Measurements from ENCODE around the gene JDP2.
"Not testable (repeated sequence)": the region's sequence is repeated elsewhere in the genome, so short reads cannot be mapped to it uniquely, and the experiment has no call there.

JDP2 gene

DNA sequence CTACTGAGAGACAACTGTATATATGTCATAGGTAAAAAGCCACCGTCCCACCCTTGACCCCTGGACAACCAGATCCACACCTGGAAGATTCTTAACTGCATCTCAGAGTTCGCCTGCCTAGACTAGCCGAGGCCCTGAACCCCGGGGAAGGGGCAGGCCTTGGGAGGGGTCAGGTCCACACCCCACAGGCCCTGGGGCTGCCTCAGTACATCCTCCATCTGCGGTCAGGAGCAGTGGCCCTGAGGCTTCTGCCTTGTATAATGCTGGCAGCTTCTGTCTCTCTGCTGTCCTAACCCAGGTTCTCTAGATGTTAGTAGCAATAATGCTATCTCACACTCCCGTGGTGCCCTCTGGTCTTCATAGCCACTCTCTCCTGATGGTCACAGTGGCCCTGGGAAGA, 36.8 kb downstream of the JDP2 start:
- Histone ChIP-seq H3K36me3 (ENCODE audit: control insufficient read depth, insufficient read depth, low read length) (no peaks in the 10 kb centered on the region), H3K4me1 (ENCODE audit: control insufficient read depth, insufficient read depth, low read length) (peaks cover 6% of the 10 kb centered on the region), H3K4me3 (ENCODE audit: insufficient read depth, low read depth, low read length) (no peak overlapping the region), H3K9me3 (ENCODE audit: control insufficient read depth, low read length) (no peaks in the 10 kb centered on the region), H3K27ac (ENCODE audit: insufficient read depth, low read depth, low read length, poor library complexity, severe bottlenecking) (no peak overlapping the region), H3K27me3 (ENCODE audit: control insufficient read depth, insufficient read depth, low read length, poor library complexity, severe bottlenecking) (no peaks in the 10 kb centered on the region)
- WGBS, 2 experiments: 93 to 95% methylated on average over 6 of the region's 6 CpGs

DNA sequence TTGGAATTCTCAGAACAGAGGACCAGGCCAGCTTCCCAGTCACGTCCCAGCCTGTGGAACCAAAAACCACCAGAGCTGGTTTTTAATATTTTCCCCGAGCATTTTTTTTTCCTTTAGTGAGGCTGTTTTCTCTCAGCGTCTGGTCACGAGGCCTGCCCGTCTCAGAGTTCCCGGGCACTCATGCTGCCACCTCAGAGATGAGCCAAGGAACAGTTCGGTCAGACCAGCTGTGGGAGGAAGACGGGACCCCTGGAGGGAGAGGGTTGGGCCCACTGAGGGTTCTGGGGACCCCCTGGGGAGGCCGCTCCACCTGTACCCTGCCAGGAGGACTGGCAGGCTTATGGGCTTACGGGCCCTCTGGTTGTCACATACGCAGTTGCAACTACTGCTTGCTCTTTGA, 39.9 kb downstream of the JDP2 start:
- WGBS, 2 experiments: 94 to 96% methylated on average over 11 of the region's 11 CpGs
- Histone ChIP-seq H3K27ac (ENCODE audit: insufficient read depth, low read depth, low read length, poor library complexity, severe bottlenecking) (no peak overlapping the region), H3K4me3 (ENCODE audit: insufficient read depth, low read depth, low read length) (no peak overlapping the region), H3K36me3 (ENCODE audit: control insufficient read depth, insufficient read depth, low read length) (no peaks in the 10 kb centered on the region), H3K4me1 (ENCODE audit: control insufficient read depth, insufficient read depth, low read length) (peaks cover 5% of the 10 kb centered on the region), H3K27me3 (ENCODE audit: control insufficient read depth, insufficient read depth, low read length, poor library complexity, severe bottlenecking) (no peaks in the 10 kb centered on the region), H3K9me3 (ENCODE audit: control insufficient read depth, low read length) (no peaks in the 10 kb centered on the region)

DNA sequence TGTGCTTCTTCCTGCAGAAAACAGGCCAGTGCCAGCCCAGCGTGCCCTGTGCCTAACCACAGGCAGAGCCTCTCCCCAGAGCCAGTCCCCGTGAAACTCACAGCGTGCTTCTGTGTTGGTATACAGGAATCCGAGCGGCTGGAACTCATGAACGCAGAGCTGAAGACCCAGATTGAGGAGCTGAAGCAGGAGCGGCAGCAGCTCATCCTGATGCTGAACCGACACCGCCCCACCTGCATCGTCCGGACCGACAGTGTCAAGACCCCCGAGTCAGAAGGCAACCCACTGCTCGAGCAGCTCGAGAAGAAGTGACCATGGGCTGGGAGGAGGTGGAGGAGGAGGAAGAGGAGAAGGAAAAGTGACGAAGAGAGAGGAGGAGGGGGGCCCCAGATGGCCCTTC, 41.3 kb downstream of the JDP2 start:
- 96 to 97% methylated on average over 16 of the region's 16 CpGs for WGBS, 2 experiments

DNA sequence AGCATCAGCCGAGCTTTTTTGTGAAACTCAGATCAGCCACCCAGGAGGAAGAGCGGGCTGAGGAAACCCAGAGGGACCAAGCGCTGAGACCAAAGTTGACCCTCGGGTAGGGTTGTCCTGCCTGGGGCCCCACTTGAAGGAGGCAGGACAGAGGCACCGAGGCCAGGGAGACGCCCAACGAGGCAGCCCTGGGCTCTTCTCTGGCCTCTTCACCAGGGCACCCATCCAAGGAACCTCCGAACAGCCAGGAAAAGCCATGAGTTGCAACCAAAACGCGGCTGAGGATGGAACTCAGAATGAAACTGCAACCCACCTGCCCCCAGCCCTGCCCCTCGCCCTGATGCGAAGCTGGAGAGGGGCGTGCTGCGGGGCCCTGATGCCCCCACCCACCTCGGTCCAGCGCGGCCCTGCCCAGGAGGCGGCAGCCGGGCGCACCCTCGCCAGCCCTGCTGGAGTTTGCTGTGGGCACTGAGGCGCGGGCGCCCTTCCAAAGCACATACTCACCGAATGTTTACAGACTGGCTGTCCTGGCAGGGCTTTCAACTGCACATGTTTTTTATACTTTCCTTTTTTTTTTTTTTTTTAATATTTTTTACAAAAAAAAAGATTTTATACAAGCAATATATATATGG, 41.9 kb downstream of the JDP2 start:
- no peaks in the 10 kb centered on the region for H3K4me1 ChIP-seq (ENCODE audit: control insufficient read depth, insufficient read depth, low read length)
- 91 to 92% methylated on average over 25 of the region's 25 CpGs for WGBS, 2 experiments
- no peak overlapping the region for H3K27ac ChIP-seq (ENCODE audit: insufficient read depth, low read depth, low read length, poor library complexity, severe bottlenecking)
- H3K4me3 ChIP-seq (ENCODE audit: insufficient read depth, low read depth, low read length): no peak overlapping the region
- no peaks in the 10 kb centered on the region for H3K36me3 ChIP-seq (ENCODE audit: control insufficient read depth, insufficient read depth, low read length)
- H3K9me3 ChIP-seq (ENCODE audit: control insufficient read depth, low read length): no peaks in the 10 kb centered on the region
- no peaks in the 10 kb centered on the region for H3K27me3 ChIP-seq (ENCODE audit: control insufficient read depth, insufficient read depth, low read length, poor library complexity, severe bottlenecking)

More for the DNA sequence above, 41.3 kb downstream of the JDP2 start:
- Histone ChIP-seq H3K4me1 (ENCODE audit: control insufficient read depth, insufficient read depth, low read length) (no peaks in the 10 kb centered on the region), H3K9me3 (ENCODE audit: control insufficient read depth, low read length) (no peaks in the 10 kb centered on the region), H3K27me3 (ENCODE audit: control insufficient read depth, insufficient read depth, low read length, poor library complexity, severe bottlenecking) (no peaks in the 10 kb centered on the region), H3K27ac (ENCODE audit: insufficient read depth, low read depth, low read length, poor library complexity, severe bottlenecking) (no peak overlapping the region), H3K4me3 (ENCODE audit: insufficient read depth, low read depth, low read length) (no peak overlapping the region), H3K36me3 (ENCODE audit: control insufficient read depth, insufficient read depth, low read length) (no peaks in the 10 kb centered on the region)

DNA sequence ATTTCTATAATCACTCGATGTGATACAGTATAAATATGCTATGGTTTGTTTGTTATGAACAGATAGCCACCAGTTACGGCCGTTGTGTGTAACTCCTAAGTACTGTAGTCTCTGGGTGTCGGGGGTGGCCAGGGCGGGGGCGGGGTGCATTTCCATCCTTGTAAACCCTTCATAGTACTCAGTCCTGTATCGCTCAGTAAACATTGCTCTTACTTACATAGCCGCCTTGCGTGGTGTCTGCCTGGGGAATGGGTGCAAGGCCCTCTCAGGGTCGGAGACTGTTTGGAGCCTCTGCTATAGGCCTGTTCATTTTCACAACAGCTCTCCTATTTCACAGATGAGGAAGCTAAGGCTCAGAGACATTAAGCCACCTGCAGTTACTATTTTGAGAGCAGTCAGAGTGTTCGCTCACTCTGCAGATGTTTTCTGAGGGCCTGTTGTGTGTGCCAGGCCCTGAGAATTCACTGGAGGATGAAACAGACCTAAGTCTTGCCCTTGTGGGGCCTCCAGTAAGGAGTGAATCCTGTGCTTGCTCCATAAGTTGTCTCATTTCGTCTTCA, 42.5 kb downstream of the JDP2 start:
- 90 to 92% methylated on average over 12 of the region's 12 CpGs for WGBS, 2 experiments
- Histone ChIP-seq H3K36me3 (ENCODE audit: control insufficient read depth, insufficient read depth, low read length) (no peaks in the 10 kb centered on the region), H3K4me1 (ENCODE audit: control insufficient read depth, insufficient read depth, low read length) (no peaks in the 10 kb centered on the region), H3K9me3 (ENCODE audit: control insufficient read depth, low read length) (no peaks in the 10 kb centered on the region), H3K27ac (ENCODE audit: insufficient read depth, low read depth, low read length, poor library complexity, severe bottlenecking) (no peak overlapping the region), H3K27me3 (ENCODE audit: control insufficient read depth, insufficient read depth, low read length, poor library complexity, severe bottlenecking) (no peaks in the 10 kb centered on the region), H3K4me3 (ENCODE audit: insufficient read depth, low read depth, low read length) (no peak overlapping the region)

DNA sequence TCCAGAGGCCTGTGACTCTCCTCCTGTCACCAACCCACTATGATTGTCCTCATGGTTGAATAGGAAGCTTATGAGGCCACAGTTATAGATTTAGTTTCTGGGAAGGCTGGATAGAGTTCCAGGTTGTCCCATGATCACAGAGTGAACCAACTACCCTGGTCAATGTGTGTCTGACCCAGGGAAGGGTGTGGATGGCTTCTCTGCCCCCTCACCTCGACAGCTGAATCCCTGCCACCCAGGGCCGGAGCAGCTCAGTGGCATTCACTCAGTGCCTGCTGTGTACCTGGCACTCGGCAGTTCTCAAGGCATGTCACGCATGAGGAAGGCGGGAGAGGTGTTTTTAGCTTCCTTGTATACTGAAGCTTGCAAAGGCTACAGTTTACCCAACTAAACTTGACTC, 43.2 kb downstream of the JDP2 start:
- H3K27me3 ChIP-seq (ENCODE audit: control insufficient read depth, insufficient read depth, low read length, poor library complexity, severe bottlenecking): no peaks in the 10 kb centered on the region
- H3K27ac ChIP-seq (ENCODE audit: insufficient read depth, low read depth, low read length, poor library complexity, severe bottlenecking): no peak overlapping the region
- no peak overlapping the region for H3K4me3 ChIP-seq (ENCODE audit: insufficient read depth, low read depth, low read length)
- H3K4me1 ChIP-seq (ENCODE audit: control insufficient read depth, insufficient read depth, low read length): no peaks in the 10 kb centered on the region
- no peaks in the 10 kb centered on the region for H3K9me3 ChIP-seq (ENCODE audit: control insufficient read depth, low read length)
- 96 to 98% methylated on average over 5 of the region's 5 CpGs for WGBS, 2 experiments
- no peaks in the 10 kb centered on the region for H3K36me3 ChIP-seq (ENCODE audit: control insufficient read depth, insufficient read depth, low read length)

DNA sequence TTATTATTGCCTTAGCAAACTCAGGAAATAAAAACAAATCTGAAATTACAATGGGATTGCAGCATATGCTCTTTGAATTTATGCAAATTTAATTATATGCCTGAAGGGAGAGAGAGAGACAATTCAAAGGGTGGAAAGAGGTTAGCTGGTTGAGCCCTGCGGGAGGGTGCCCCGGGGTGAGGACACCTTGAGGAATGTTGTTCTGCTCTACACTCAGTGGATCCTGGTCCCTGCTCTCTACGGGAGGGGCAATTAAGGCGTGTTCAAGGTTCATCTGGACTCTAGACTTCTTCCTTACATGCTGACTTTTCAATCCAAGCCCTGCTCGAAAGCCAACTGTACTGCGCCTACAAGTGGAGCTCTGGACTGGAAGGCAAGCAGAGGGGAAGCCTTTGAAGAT, 46.3 kb downstream of the JDP2 start:
- not testable (repeated sequence) for H3K4me3 ChIP-seq (ENCODE audit: insufficient read depth, low read depth, low read length); H3K4me1 ChIP-seq (ENCODE audit: control insufficient read depth, insufficient read depth, low read length); H3K9me3 ChIP-seq (ENCODE audit: control insufficient read depth, low read length); H3K27ac ChIP-seq (ENCODE audit: insufficient read depth, low read depth, low read length, poor library complexity, severe bottlenecking); H3K36me3 ChIP-seq (ENCODE audit: control insufficient read depth, insufficient read depth, low read length); H3K27me3 ChIP-seq (ENCODE audit: control insufficient read depth, insufficient read depth, low read length, poor library complexity, severe bottlenecking)
- 86% methylated on average over 6 of the region's 6 CpGs for WGBS, 2 experiments

DNA sequence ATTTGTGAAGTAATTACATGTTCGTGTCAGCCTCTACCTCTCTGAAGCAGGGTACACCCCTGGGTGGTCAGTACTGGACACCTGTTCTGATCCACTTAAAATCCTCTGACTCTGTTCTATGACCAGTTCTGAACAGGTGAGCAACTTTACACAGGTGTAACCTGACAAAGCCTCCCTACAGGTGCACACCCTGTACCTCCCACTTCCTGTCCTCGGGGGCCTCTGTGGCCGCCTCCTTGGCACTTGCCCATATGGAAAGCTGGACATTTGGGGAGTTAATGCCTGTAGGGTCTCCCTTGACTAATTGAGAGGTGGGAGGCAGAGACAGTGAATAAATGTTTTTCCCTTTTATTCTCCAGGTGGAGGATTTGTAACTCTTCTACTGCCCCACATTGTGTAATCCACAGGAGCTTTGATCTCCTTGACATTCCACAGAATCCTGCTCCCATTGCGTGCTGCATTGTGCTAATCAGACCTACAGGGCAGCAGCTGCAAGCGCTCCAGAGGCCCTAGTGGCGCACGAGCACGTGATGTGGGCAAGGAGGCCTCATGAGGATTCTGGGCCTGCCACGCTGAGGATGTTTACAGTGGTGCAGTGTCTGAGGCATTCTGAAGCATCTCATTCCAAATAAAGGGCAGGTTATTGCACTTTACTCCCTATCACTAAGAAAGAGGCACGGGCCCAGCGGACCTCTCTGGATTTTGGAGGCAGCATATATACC, 48.6 kb downstream of the JDP2 start:
- 74 to 81% methylated on average over 10 to 11 of the region's 11 CpGs for WGBS, 2 experiments
- Histone ChIP-seq H3K27ac (ENCODE audit: insufficient read depth, low read depth, low read length, poor library complexity, severe bottlenecking) (no peak overlapping the region), H3K27me3 (ENCODE audit: control insufficient read depth, insufficient read depth, low read length, poor library complexity, severe bottlenecking) (no peaks in the 10 kb centered on the region), H3K4me3 (ENCODE audit: insufficient read depth, low read depth, low read length) (no peak overlapping the region), H3K9me3 (ENCODE audit: control insufficient read depth, low read length) (no peaks in the 10 kb centered on the region), H3K4me1 (ENCODE audit: control insufficient read depth, insufficient read depth, low read length) (no peaks in the 10 kb centered on the region), H3K36me3 (ENCODE audit: control insufficient read depth, insufficient read depth, low read length) (no peaks in the 10 kb centered on the region)

DNA sequence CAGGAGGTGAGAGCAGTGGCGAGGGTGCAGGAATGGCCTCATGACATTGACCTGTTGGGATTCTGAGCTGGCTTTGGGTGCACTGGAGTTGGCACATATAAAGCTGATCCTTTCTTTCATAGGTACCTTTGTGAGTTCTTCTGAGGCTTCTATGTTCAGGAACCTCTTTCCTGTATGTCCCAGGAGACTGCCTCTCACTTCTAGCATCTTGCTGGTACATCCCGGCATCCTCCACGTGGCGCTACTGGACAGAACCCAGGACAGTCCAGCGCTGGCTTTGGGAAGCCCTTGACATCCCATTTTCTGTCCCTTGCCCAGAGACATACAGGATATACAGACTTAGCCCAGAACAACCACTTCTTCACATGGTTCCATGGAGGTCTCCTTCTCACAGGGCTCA, 50.1 kb downstream of the JDP2 start:
- no peaks in the 10 kb centered on the region for H3K9me3 ChIP-seq (ENCODE audit: control insufficient read depth, low read length)
- no peak overlapping the region for H3K27ac ChIP-seq (ENCODE audit: insufficient read depth, low read depth, low read length, poor library complexity, severe bottlenecking)
- 94% methylated on average over 5 of the region's 5 CpGs for WGBS, 2 experiments
- no peaks in the 10 kb centered on the region for H3K36me3 ChIP-seq (ENCODE audit: control insufficient read depth, insufficient read depth, low read length)
- no peaks in the 10 kb centered on the region for H3K4me1 ChIP-seq (ENCODE audit: control insufficient read depth, insufficient read depth, low read length)
- no peak overlapping the region for H3K4me3 ChIP-seq (ENCODE audit: insufficient read depth, low read depth, low read length)
- H3K27me3 ChIP-seq (ENCODE audit: control insufficient read depth, insufficient read depth, low read length, poor library complexity, severe bottlenecking): no peaks in the 10 kb centered on the region

DNA sequence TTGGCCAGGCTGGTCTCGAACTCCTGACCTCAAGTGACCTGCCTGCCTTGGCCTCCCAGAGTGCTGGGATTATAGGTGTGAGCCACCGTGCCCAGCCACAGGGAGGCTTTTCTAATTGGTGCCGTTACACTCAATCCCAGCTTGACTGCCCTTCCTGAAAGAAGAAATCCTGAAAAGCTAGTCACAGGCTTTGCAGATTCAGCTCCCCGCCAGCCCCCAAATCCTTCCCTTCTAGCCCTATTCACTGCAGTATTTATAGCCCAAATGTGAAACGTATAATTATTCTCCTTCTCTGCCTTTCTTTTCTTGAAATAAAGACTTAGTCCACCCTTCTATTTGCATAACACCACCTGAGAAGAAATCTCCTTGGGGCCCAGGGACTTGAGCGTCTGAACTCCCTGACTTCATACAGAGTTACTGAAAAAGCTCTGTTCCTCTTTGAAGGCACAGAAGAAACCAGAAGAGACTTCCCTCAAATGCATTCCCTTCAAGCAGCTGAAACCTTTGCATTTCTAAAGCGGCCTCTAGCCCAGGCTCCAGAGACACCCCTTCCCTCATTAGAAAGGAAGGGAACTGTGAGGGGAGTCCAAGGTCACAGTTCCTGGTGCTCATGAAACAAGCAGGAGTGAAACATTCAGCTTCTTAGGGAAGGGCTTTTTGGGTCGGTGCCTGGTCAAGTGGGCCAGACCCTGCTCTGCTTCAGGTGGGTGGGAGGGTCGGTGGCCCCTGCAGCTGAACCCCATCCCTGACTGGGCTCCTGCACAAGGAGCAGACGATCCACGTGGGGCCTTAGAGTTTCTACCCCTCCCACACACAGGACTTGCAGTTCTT, 52.2 kb downstream of the JDP2 start:
- Histone ChIP-seq H3K9me3 (ENCODE audit: control insufficient read depth, low read length) (no peaks in the 10 kb centered on the region), H3K36me3 (ENCODE audit: control insufficient read depth, insufficient read depth, low read length) (no peaks in the 10 kb centered on the region), H3K4me3 (ENCODE audit: insufficient read depth, low read depth, low read length) (no peak overlapping the region), H3K27ac (ENCODE audit: insufficient read depth, low read depth, low read length, poor library complexity, severe bottlenecking) (no peak overlapping the region), H3K4me1 (ENCODE audit: control insufficient read depth, insufficient read depth, low read length) (no peaks in the 10 kb centered on the region), H3K27me3 (ENCODE audit: control insufficient read depth, insufficient read depth, low read length, poor library complexity, severe bottlenecking) (no peaks in the 10 kb centered on the region)
- WGBS, 2 experiments: 14 to 15% methylated on average over 11 of the region's 11 CpGs
